IMR-90 (cell line): Measurements from ENCODE around the gene TMEM62. TPM values are rescaled to one million over a fixed set of nuclear protein-coding genes. Genes with fewer than 3 reads are reported as not detected.

ENCODE experiments used
- ATAC-seq: fragments of 200-7000 bp; cut with Tn5 transposase; 2 replicates; pipeline ENCODE4 v1.9.1; 2020; ENCODE audit warnings: low read depth, mild to moderate bottlenecking, moderate library complexity
- BruUV-seq: library from RNA; stranded (reverse); fragments of 400-500 nt; replicated peaks from 2 replicates; lab custom pipeline; 2021; lab: Mats Ljungman, UMichigan
- CTCF ChIA-PET: fragments of 300-600 bp; formaldehyde crosslinking; extraction: SDS; loops from one replicate; lab custom pipeline; 2021; ENCODE audit warnings: antibody characterized with exemption; lab: Yijun Ruan, JAX
- POLR2A ChIA-PET: fragments of 300-600 bp; sonication (Branson Sonifier 250); formaldehyde crosslinking; loops from one replicate; lab custom pipeline; 2022; ENCODE audit warnings: antibody characterized with exemption; ENCODE audit not compliant: unreplicated experiment; lab: Charles Lee
- DNase-seq: peaks from one replicate; pipeline ENCODE4 v3.0.0; 2013
- H2AFZ ChIP-seq: replicated peaks from 2 replicates; pipeline ENCODE3; 2013; ENCODE audit warnings: low read length, mild to moderate bottlenecking; ENCODE audit not compliant: poor library complexity
- H2AK5ac ChIP-seq: 2 replicates; pipeline ENCODE4 v1.6.1; 2013; ENCODE audit warnings: low read depth, low read length, inconsistent platforms
- H2AK9ac ChIP-seq: replicated peaks from 2 replicates; pipeline ENCODE3; 2013; ENCODE audit warnings: mild to moderate bottlenecking, low read depth, low read length, moderate library complexity; ENCODE audit not compliant: poor library complexity
- H2BK120ac ChIP-seq: 2 replicates; pipeline ENCODE4 v1.6.1; 2013; ENCODE audit warnings: low read depth, low read length, inconsistent platforms
- H2BK15ac ChIP-seq: 3 replicates; pipeline ENCODE4 v1.6.1; 2013; ENCODE audit warnings: low read depth, low read length, inconsistent platforms
- H2BK20ac ChIP-seq: 2 replicates; pipeline ENCODE4 v1.6.1; 2013; ENCODE audit warnings: low read depth, mild to moderate bottlenecking, inconsistent platforms, low read length, moderate library complexity
- H2BK5ac ChIP-seq: 2 replicates; pipeline ENCODE4 v1.6.1; 2013; ENCODE audit warnings: mild to moderate bottlenecking, low read depth, low read length, inconsistent platforms; ENCODE audit not compliant: poor library complexity, severe bottlenecking
- H3K14ac ChIP-seq: replicated peaks from 2 replicates; pipeline ENCODE4 v1.6.1; 2013; ENCODE audit warnings: low read depth, low read length, inconsistent platforms
- H3K18ac ChIP-seq: 2 replicates; pipeline ENCODE4 v1.6.1; 2013; ENCODE audit warnings: low read depth, low read length, control low read depth
- H3K23ac ChIP-seq: 2 replicates; pipeline ENCODE4 v1.6.1; 2013; ENCODE audit warnings: low read depth, low read length, inconsistent platforms
- H3K27ac ChIP-seq: 2 replicates; pipeline ENCODE4 v1.5.1; 2013; ENCODE audit warnings: mild to moderate bottlenecking, control low read depth, low read length; ENCODE audit not compliant: insufficient read depth
- H3K27me3 ChIP-seq: 2 replicates; pipeline ENCODE4 v1.6.1; 2013; ENCODE audit warnings: low read length; ENCODE audit not compliant: control insufficient read depth, insufficient read depth
- H3K36me3 ChIP-seq: 2 replicates; pipeline ENCODE4 v1.6.1; 2013; ENCODE audit warnings: low read length, mixed read lengths; ENCODE audit not compliant: control insufficient read depth, insufficient read depth
- H3K4ac ChIP-seq: 2 replicates; pipeline ENCODE4 v1.6.1; 2013; ENCODE audit warnings: low read depth, low read length, inconsistent platforms
- H3K4me1 ChIP-seq: 2 replicates; pipeline ENCODE4 v1.6.1; 2013; ENCODE audit warnings: low read length, mixed read lengths; ENCODE audit not compliant: control insufficient read depth, insufficient read depth
- H3K4me2 ChIP-seq: 2 replicates; pipeline ENCODE4 v1.6.1; 2013; ENCODE audit warnings: low read depth, mild to moderate bottlenecking, control low read depth, low read length, moderate library complexity
- H3K4me3 ChIP-seq: 2 replicates; pipeline ENCODE4 v1.5.1; 2013; ENCODE audit warnings: low read depth, mild to moderate bottlenecking, control low read depth, low read length, moderate library complexity; ENCODE audit not compliant: insufficient read depth
- H3K56ac ChIP-seq: 2 replicates; pipeline ENCODE4 v1.6.1; 2013; ENCODE audit warnings: low read length, inconsistent platforms; ENCODE audit not compliant: insufficient read depth; ENCODE audit errors: extremely low read depth
- H3K79me1 ChIP-seq, 2 experiments: 2 replicates each; pipeline ENCODE4 v1.6.1; 2013; ENCODE audit warnings: low read length in 2 of 2, inconsistent platforms in 1 of 2, low read depth in 1 of 2
- H3K9ac ChIP-seq: 2 replicates; pipeline ENCODE4 v1.6.1; 2013; ENCODE audit warnings: low read depth, low read length, control low read depth
- H3K9me1 ChIP-seq: 2 replicates; pipeline ENCODE4 v1.6.1; 2013; ENCODE audit warnings: low read length, inconsistent platforms; ENCODE audit not compliant: insufficient read depth
- H3K9me3 ChIP-seq: 2 replicates; pipeline ENCODE4 v1.6.1; 2013; ENCODE audit warnings: low read length; ENCODE audit not compliant: control insufficient read depth, insufficient read depth
- H4K20me1 ChIP-seq: 2 replicates; pipeline ENCODE4 v1.6.1; 2013; ENCODE audit warnings: low read length, inconsistent platforms; ENCODE audit not compliant: insufficient read depth
- H4K5ac ChIP-seq: 2 replicates; pipeline ENCODE4 v1.6.1; 2013; ENCODE audit warnings: mild to moderate bottlenecking, low read depth, low read length, control low read depth
- H4K8ac ChIP-seq, 2 experiments: 2 replicates each; pipeline ENCODE4 v1.6.1; 2013; ENCODE audit warnings: low read depth in 2 of 2, low read length in 2 of 2, control low read depth in 1 of 2, inconsistent platforms in 1 of 2
- H4K91ac ChIP-seq: 2 replicates; pipeline ENCODE4 v1.6.1; 2013; ENCODE audit warnings: low read depth, low read length, inconsistent platforms; ENCODE audit not compliant: insufficient read depth
- BHLHE40 ChIP-seq: fragments of 150-350 bp; IDR thresholded peaks from 2 replicates; pipeline ENCODE4 v1.6.1; 2016; ENCODE audit warnings: mild to moderate bottlenecking, low read depth, low read length
- CEBPB ChIP-seq: IDR thresholded peaks from 2 replicates; pipeline ENCODE4 v1.6.1; 2012; ENCODE audit warnings: low read depth, low read length, improper control_type of control experiment
- CHD1 ChIP-seq: IDR thresholded peaks from 2 replicates; pipeline ENCODE4 v1.6.1; 2012; ENCODE audit warnings: low read depth, low read length, improper control_type of control experiment
- CTCF ChIP-seq: conservative IDR thresholded peaks from 2 replicates; pipeline ENCODE4 v1.5.1; 2012; ENCODE audit warnings: mild to moderate bottlenecking, low read depth, low read length, improper control_type of control experiment
- MXI1 ChIP-seq: IDR thresholded peaks from 2 replicates; pipeline ENCODE4 v1.6.1; 2012; ENCODE audit warnings: low read depth, mild to moderate bottlenecking, low read length, moderate library complexity, borderline replicate concordance
- NFE2L2 ChIP-seq: fragments of 150-350 bp; IDR thresholded peaks from 2 replicates; pipeline ENCODE4 v1.6.1; 2016; ENCODE audit warnings: low read depth, mild to moderate bottlenecking, low read length
- RAD21 ChIP-seq: IDR thresholded peaks from 2 replicates; pipeline ENCODE4 v1.6.1; 2012; ENCODE audit warnings: low read length, improper control_type of control experiment
- RCOR1 ChIP-seq: IDR thresholded peaks from 2 replicates; pipeline ENCODE4 v1.6.1; 2012; ENCODE audit warnings: mild to moderate bottlenecking, low read length, improper control_type of control experiment; ENCODE audit not compliant: insufficient replicate concordance
- WGBS, 2 experiments: methylation state at CpG; one replicate each; pipeline versions ENCODE4 v1.1.5 to v1.1.7; 2013; ENCODE audit warnings: missing lambda C conversion rate in 2 of 2; ENCODE audit not compliant: insufficient read length in 1 of 2; ENCODE audit errors: extremely low coverage in 2 of 2; 5-methylcytosine and 5-hydroxymethylcytosine counted together
- dilution Hi-C: fragments of 300-500 bp; cut with HindIII; formaldehyde crosslinking; loops from one replicate; pipeline ENCODE4 v1.14.3; 2018; ENCODE audit warnings: low sequenced_read_pairs; ENCODE audit not compliant: unreplicated experiment
- in situ Hi-C: fragments of 300-500 bp; cut with MboI; formaldehyde crosslinking; loops from 3 replicates; pipeline ENCODE4 v1.14.3; 2019; ENCODE audit warnings: low sequenced_read_pairs, inconsistent platforms, mixed read lengths
- intact Hi-C: fragments of 100-400 bp; cut with micrococcal nuclease; formaldehyde crosslinking; loops from 2 replicates; pipeline ENCODE4 v1.10.0; 2022
- polyA plus RNA-seq, 3 experiments: library from polyadenylated mRNA; depleted of rRNA; stranded (reverse); fragments of >200 nt; gene quantifications; 2 replicates each; pipeline ENCODE4 v1.2.3, GENCODE V29; 2012; ENCODE audit warnings: low replicate concordance in 1 of 3
- total RNA-seq: library from RNA; depleted of rRNA; stranded (reverse); fragments of >200 nt; gene quantifications from 2 replicates; pipeline ENCODE4 v1.2.3, GENCODE V29; 2012

The TMEM62 gene
- total and polyA plus RNA-seq, 2 of the 4 experiments (the other 2 are of a cell fraction), result 3.7 to 5.6 TPM

- Histone ChIP-seq H3K4ac (no peak overlapping the region), H2BK15ac (no peak overlapping the region), H3K9me3 (no peaks in the 10 kb centered on the region), H3K27ac (no peak overlapping the region), H2BK5ac (no peak overlapping the region), H3K23ac (no peak overlapping the region), H2BK120ac (no peak overlapping the region), H2AK9ac (peak overlapping the region; percentile 58), H2AK5ac (no peak overlapping the region), H4K20me1 (no peaks in the 10 kb centered on the region), H2BK20ac (no peak overlapping the region), H3K9me1 (no peaks in the 10 kb centered on the region; the same call in 1 of the 2 replicates), H3K79me1 (no peaks in the 10 kb centered on the region), H3K4me2 (no peak overlapping the region), H2AFZ (no peak overlapping the region), H3K36me3 (no peaks in the 10 kb centered on the region), H4K8ac (no peak overlapping the region), H4K5ac (no peak overlapping the region), H3K56ac (no peak overlapping the region), H3K9ac (no peak overlapping the region), H3K27me3 (peaks cover 72% of the 10 kb centered on the region), H3K18ac (no peak overlapping the region), H3K4me3 (no peak overlapping the region), H3K14ac (no peak overlapping the region), H3K4me1 (no peaks in the 10 kb centered on the region), H4K91ac (no peak overlapping the region)
- POLR2A ChIA-PET, result no interaction called here
- CTCF ChIA-PET, result interaction anchor here (0.6 to 1.6 kb wide), 5 partner anchors 9 to 192 kb away, joined by 3 to 5 read pairs (median 3); no protein-coding TSS in a partner anchor
- no peak for ATAC-seq
- dilution Hi-C loops, result no loop called here
- TF ChIP-seq CEBPB, result no peak
- TF ChIP-seq MXI1, result no peak
- TF ChIP-seq NFE2L2, result no peak
- peak; percentile 14; the same call in 1 of the 2 replicates for TF ChIP-seq RAD21
- TF ChIP-seq CTCF, result peak; percentile 21; the same call in 1 of the 2 replicates
- no peak for TF ChIP-seq BHLHE40
- no peak for TF ChIP-seq RCOR1
- no peak for TF ChIP-seq CHD1
- intact Hi-C loops, result loop anchor here (1.0 kb wide), 1 partner anchor 76 kb away; no protein-coding TSS in a partner anchor
- no peak for DNase-seq
- in situ Hi-C loops, result no loop called here
- BruUV-seq, result no TSS peak
- 0% methylated on average over 1 of the region's 13 CpGs; no CpG with 5 or more reads in 1 of the 2 experiments for WGBS, 2 experiments
Observed at GRCh38 chr15:43209059-43209824, 75.9 kb downstream of the TMEM62 start.
